ENCODE measurements around the gene WNT3A.
A peak's percentile ranks its signal among the peaks of the same experiment; 100 is the strongest.

The WNT3A gene

GRCh38 chr1:228058172-228058948 is 51.6 kb downstream of the WNT3A start:
- DNase-seq: no peak

- no peak for DNase-seq
These were observed 52.3 kb downstream of the WNT3A start for GRCh38 chr1:228058949-228059633.

- peak; percentile 86 for DNase-seq
These were observed 53.0 kb downstream of the WNT3A start for GRCh38 chr1:228059634-228060457.

- DNase-seq: no peak
These were observed 53.8 kb downstream of the WNT3A start for GRCh38 chr1:228060458-228061190.

GRCh38 chr1:228061411-228062084 is 54.8 kb downstream of the WNT3A start:
- DNase-seq: no peak

- no peak for DNase-seq
These were observed 55.4 kb downstream of the WNT3A start for GRCh38 chr1:228062085-228062791.

- no peak for DNase-seq
These were observed 56.0 kb downstream of the WNT3A start for GRCh38 chr1:228062812-228063211.

GRCh38 chr1:228063251-228064191 is 56.7 kb downstream of the WNT3A start:
- no peak for DNase-seq

GRCh38 chr1:228064296-228064695 is 57.5 kb downstream of the WNT3A start:
- no peak for DNase-seq

- no peak for DNase-seq
These were observed 58.1 kb downstream of the WNT3A start for GRCh38 chr1:228064741-228065542.

GRCh38 chr1:228065543-228066347 is 58.9 kb downstream of the WNT3A start:
- DNase-seq: no peak

- no peak for DNase-seq
These were observed 59.6 kb downstream of the WNT3A start for GRCh38 chr1:228066416-228066815.

GRCh38 chr1:228066891-228067654 is 60.3 kb downstream of the WNT3A start:
- DNase-seq: no peak

GRCh38 chr1:228068359-228068758 is 61.6 kb downstream of the WNT3A start:
- DNase-seq: no peak

- DNase-seq: no peak
These were observed 63.4 kb downstream of the WNT3A start for GRCh38 chr1:228070173-228070572.

GRCh38 chr1:228070851-228071250 is 64.1 kb downstream of the WNT3A start:
- DNase-seq: no peak

GRCh38 chr1:228071839-228072657 is 65.2 kb downstream of the WNT3A start:
- no peak for DNase-seq

All from NCI-H1105 (cell line).